ENCODE results near the gene LRRFIP1.

GRCh38 chr2:237680702-237681478 is 53.5 kb downstream of the LRRFIP1 start:
- no peak for TF ChIP-seq NFIC (IDR thresholded peaks at IDR 0.05; ENCODE audit: low read depth, low read length)
- no peak for TF ChIP-seq POLR2A (IDR thresholded peaks at IDR 0.05; ENCODE audit: low read depth, low read length)
- TF ChIP-seq ZBTB40 (IDR thresholded peaks at IDR 0.05; ENCODE audit: borderline replicate concordance), result no peak
- no peak for TF ChIP-seq CREB1 (IDR thresholded peaks at IDR 0.05; ENCODE audit: low read depth)

Data from GM12878 (cell line).